SK-N-SH treated with all-trans-retinoic acid at 6 μM for 48 hours (cell line): ENCODE results near the gene DNAJC5G.

Experiments used
- ATAC-seq: fragments of 200-7000 bp; cut with Tn5 transposase; 3 replicates; pipeline ENCODE4 v1.9.1; 2020; ENCODE audit warnings: mild to moderate bottlenecking, moderate library complexity
- BACH2 ChIP-seq: fragments of 250-450 bp; sonication (Bioruptor Pico); IDR thresholded peaks from 2 replicates; pipeline ENCODE4 v1.9.0; 2021; ENCODE audit warnings: mild to moderate bottlenecking, borderline replicate concordance
- ESRRG ChIP-seq: fragments of 250-450 bp; sonication (Bioruptor Pico); IDR thresholded peaks from 2 replicates; pipeline ENCODE4 v1.6.1; 2021; ENCODE audit warnings: mild to moderate bottlenecking
- GLIS3 ChIP-seq: fragments of 250-450 bp; sonication (Bioruptor Pico); IDR thresholded peaks from 2 replicates; pipeline ENCODE4 v1.5.0; 2020; ENCODE audit warnings: mild to moderate bottlenecking, moderate library complexity
- ISL1 ChIP-seq: fragments of 250-450 bp; sonication (Bioruptor Pico); IDR thresholded peaks from 2 replicates; pipeline ENCODE4 v2.1.2; 2022; ENCODE audit warnings: mild to moderate bottlenecking, moderate library complexity
- OSR1 ChIP-seq: fragments of 250-450 bp; sonication (Bioruptor Pico); IDR thresholded peaks from 2 replicates; pipeline ENCODE4 v1.8.0; 2022; ENCODE audit warnings: moderate library complexity, mild to moderate bottlenecking, inconsistent platforms
- PPARA ChIP-seq: fragments of 250-450 bp; sonication (Bioruptor Pico); IDR thresholded peaks from 2 replicates; pipeline ENCODE4 v1.5.0; 2020; ENCODE audit warnings: mild to moderate bottlenecking, borderline replicate concordance
- RARB ChIP-seq: fragments of 250-450 bp; sonication (Bioruptor Pico); IDR thresholded peaks from 2 replicates; pipeline ENCODE4 v1.8.0; 2021; ENCODE audit warnings: mild to moderate bottlenecking, moderate library complexity
- SNAI2 ChIP-seq: fragments of 250-450 bp; sonication (Bioruptor Pico); IDR thresholded peaks from 2 replicates; pipeline ENCODE4 v1.5.0; 2020; ENCODE audit warnings: mild to moderate bottlenecking, moderate library complexity
- TCF4 ChIP-seq: fragments of 250-450 bp; sonication (Bioruptor Pico); IDR thresholded peaks from 2 replicates; pipeline ENCODE4 v1.8.0; 2021; ENCODE audit warnings: mild to moderate bottlenecking, moderate library complexity, borderline replicate concordance
- TOX ChIP-seq: fragments of 250-450 bp; sonication (Bioruptor Pico); IDR thresholded peaks from 2 replicates; pipeline ENCODE4 v1.8.0; 2021; ENCODE audit warnings: mild to moderate bottlenecking, moderate library complexity, borderline replicate concordance
- ZC3H10 ChIP-seq: fragments of 250-450 bp; sonication (Bioruptor Pico); IDR thresholded peaks from 2 replicates; pipeline ENCODE4 v1.5.1; 2021; ENCODE audit warnings: mild to moderate bottlenecking, moderate library complexity
- ZFP3 ChIP-seq: fragments of 250-450 bp; sonication (Bioruptor Pico); IDR thresholded peaks from 2 replicates; pipeline ENCODE4 v1.5.0; 2020; ENCODE audit warnings: mild to moderate bottlenecking, moderate library complexity
- ZFP30 ChIP-seq: fragments of 450-650 bp; formaldehyde crosslinking; IDR thresholded peaks from 2 replicates; pipeline ENCODE4 v1.5.0; 2022; ENCODE audit warnings: mild to moderate bottlenecking, moderate library complexity
- ZNF8 ChIP-seq: fragments of 450-650 bp; formaldehyde crosslinking; IDR thresholded peaks from 2 replicates; pipeline ENCODE4 v1.5.0; 2020; ENCODE audit warnings: mild to moderate bottlenecking, moderate library complexity
- TF ChIP-seq, protein P1 (sequence below): fragments of 250-450 bp; sonication (Bioruptor Pico); IDR thresholded peaks from 2 replicates; pipeline ENCODE4 v1.8.0; 2021; ENCODE audit warnings: low read depth, mild to moderate bottlenecking, moderate library complexity, borderline replicate concordance
- TF ChIP-seq, protein P2 (sequence below): fragments of 250-450 bp; sonication (Bioruptor Pico); IDR thresholded peaks from 2 replicates; pipeline ENCODE4 v1.8.0; 2020; ENCODE audit warnings: mild to moderate bottlenecking, moderate library complexity, borderline replicate concordance
- TF ChIP-seq, protein P3 (sequence below): fragments of 250-450 bp; sonication (Bioruptor Pico); IDR thresholded peaks from 2 replicates; pipeline ENCODE4 v1.5.1; 2020; ENCODE audit warnings: low read depth, mild to moderate bottlenecking, moderate library complexity
- TF ChIP-seq, protein P4 (sequence below): fragments of 250-450 bp; sonication (Bioruptor Pico); IDR thresholded peaks from 2 replicates; pipeline ENCODE4 v1.5.1; 2021; ENCODE audit warnings: mild to moderate bottlenecking, moderate library complexity
- TF ChIP-seq, protein P5 (sequence below): fragments of 250-450 bp; sonication (Bioruptor Pico); IDR thresholded peaks from 2 replicates; pipeline ENCODE4 v1.5.0; 2020; ENCODE audit warnings: mild to moderate bottlenecking, moderate library complexity

DNAJC5G gene

DNA sequence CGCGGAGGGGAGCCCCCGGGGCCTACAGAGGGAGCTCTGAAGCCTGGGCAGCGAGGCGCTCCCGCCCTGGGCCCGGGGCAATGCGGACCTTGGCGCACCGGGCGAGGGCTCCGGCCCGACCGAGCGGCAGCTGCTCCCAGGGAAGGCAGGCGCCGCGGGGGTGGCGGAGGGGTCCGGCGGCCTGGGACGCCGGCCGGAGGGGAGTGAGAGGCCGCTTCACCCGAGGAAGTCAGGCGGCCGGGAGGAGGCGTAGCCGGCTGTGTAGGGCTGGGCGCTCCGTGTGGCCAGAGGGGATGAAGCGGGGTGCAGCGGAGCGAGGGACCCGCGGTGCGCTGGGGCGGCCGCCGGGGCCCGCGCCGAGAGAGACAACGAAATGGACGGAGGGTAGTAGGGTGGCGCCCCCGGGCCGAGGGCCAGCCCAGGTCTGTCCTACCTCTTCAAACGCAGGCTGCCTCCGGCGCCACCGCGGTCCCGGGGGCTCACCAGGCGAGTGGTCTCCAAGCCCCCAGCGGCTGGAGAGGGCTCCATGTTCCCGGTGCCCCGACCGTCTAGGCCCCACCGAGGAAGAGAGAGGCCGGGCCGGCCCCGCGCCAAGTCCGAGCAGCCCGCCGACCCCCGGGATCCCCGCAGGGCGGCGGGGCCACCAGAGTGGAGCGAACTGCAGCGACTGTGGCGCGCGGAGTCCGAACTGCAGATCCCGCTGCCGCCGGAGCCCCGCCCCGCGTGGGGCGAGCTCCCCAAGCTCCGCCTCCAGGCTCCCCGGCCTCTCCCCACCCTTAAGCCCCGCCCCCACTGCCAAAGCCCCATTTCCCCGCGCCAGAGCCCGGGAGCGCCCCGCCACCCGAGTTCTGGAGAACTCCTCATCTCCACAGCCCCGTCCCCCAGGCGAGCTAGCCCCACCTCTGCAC lies 12.6 kb upstream of the DNAJC5G start, which contains the start of gene SLC30A3:
TSS of gene SLC30A3 (minus strand) at position 669 of the 908 bp plus-strand sequence. CDS start at position 528, 141 bp downstream.
- TF ChIP-seq TCF4 (CRISPR knock-in tag) = no peak
- no peak for TF ChIP-seq ZFP30 (CRISPR knock-in tag)
- TF ChIP-seq, protein P1, sequence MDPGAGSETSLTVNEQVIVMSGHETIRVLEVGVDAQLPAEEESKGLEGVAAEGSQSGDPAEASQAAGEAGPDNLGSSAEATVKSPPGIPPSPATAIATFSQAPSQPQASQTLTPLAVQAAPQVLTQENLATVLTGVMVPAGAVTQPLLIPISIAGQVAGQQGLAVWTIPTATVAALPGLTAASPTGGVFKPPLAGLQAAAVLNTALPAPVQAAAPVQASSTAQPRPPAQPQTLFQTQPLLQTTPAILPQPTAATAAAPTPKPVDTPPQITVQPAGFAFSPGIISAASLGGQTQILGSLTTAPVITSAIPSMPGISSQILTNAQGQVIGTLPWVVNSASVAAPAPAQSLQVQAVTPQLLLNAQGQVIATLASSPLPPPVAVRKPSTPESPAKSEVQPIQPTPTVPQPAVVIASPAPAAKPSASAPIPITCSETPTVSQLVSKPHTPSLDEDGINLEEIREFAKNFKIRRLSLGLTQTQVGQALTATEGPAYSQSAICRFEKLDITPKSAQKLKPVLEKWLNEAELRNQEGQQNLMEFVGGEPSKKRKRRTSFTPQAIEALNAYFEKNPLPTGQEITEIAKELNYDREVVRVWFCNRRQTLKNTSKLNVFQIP (CRISPR knock-in tag) = no peak
- no peak for TF ChIP-seq TOX (CRISPR knock-in tag)
- TF ChIP-seq, protein P2, sequence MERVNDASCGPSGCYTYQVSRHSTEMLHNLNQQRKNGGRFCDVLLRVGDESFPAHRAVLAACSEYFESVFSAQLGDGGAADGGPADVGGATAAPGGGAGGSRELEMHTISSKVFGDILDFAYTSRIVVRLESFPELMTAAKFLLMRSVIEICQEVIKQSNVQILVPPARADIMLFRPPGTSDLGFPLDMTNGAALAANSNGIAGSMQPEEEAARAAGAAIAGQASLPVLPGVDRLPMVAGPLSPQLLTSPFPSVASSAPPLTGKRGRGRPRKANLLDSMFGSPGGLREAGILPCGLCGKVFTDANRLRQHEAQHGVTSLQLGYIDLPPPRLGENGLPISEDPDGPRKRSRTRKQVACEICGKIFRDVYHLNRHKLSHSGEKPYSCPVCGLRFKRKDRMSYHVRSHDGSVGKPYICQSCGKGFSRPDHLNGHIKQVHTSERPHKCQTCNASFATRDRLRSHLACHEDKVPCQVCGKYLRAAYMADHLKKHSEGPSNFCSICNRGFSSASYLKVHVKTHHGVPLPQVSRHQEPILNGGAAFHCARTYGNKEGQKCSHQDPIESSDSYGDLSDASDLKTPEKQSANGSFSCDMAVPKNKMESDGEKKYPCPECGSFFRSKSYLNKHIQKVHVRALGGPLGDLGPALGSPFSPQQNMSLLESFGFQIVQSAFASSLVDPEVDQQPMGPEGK (CRISPR knock-in tag) = no peak
- no peak for TF ChIP-seq PPARA (CRISPR knock-in tag)
- TF ChIP-seq SNAI2 (CRISPR knock-in tag) = no peak
- TF ChIP-seq ZC3H10 = no peak
- no peak for TF ChIP-seq OSR1 (CRISPR knock-in tag)
- no peak for TF ChIP-seq ISL1 (CRISPR knock-in tag)
- TF ChIP-seq, protein P3, sequence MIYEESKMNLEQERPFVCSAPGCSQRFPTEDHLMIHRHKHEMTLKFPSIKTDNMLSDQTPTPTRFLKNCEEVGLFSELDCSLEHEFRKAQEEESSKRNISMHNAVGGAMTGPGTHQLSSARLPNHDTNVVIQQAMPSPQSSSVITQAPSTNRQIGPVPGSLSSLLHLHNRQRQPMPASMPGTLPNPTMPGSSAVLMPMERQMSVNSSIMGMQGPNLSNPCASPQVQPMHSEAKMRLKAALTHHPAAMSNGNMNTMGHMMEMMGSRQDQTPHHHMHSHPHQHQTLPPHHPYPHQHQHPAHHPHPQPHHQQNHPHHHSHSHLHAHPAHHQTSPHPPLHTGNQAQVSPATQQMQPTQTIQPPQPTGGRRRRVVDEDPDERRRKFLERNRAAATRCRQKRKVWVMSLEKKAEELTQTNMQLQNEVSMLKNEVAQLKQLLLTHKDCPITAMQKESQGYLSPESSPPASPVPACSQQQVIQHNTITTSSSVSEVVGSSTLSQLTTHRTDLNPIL (CRISPR knock-in tag) = no peak
- TF ChIP-seq ZNF8 (CRISPR knock-in tag) = no peak
- TF ChIP-seq, protein P4, sequence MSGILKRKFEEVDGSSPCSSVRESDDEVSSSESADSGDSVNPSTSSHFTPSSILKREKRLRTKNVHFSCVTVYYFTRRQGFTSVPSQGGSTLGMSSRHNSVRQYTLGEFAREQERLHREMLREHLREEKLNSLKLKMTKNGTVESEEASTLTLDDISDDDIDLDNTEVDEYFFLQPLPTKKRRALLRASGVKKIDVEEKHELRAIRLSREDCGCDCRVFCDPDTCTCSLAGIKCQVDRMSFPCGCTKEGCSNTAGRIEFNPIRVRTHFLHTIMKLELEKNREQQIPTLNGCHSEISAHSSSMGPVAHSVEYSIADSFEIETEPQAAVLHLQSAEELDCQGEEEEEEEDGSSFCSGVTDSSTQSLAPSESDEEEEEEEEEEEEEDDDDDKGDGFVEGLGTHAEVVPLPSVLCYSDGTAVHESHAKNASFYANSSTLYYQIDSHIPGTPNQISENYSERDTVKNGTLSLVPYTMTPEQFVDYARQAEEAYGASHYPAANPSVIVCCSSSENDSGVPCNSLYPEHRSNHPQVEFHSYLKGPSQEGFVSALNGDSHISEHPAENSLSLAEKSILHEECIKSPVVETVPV (CRISPR knock-in tag) = no peak
- no peak for TF ChIP-seq ESRRG (CRISPR knock-in tag)
- no peak for TF ChIP-seq GLIS3 (CRISPR knock-in tag)
- TF ChIP-seq, all 23 proteins: peak for 0

DNA sequence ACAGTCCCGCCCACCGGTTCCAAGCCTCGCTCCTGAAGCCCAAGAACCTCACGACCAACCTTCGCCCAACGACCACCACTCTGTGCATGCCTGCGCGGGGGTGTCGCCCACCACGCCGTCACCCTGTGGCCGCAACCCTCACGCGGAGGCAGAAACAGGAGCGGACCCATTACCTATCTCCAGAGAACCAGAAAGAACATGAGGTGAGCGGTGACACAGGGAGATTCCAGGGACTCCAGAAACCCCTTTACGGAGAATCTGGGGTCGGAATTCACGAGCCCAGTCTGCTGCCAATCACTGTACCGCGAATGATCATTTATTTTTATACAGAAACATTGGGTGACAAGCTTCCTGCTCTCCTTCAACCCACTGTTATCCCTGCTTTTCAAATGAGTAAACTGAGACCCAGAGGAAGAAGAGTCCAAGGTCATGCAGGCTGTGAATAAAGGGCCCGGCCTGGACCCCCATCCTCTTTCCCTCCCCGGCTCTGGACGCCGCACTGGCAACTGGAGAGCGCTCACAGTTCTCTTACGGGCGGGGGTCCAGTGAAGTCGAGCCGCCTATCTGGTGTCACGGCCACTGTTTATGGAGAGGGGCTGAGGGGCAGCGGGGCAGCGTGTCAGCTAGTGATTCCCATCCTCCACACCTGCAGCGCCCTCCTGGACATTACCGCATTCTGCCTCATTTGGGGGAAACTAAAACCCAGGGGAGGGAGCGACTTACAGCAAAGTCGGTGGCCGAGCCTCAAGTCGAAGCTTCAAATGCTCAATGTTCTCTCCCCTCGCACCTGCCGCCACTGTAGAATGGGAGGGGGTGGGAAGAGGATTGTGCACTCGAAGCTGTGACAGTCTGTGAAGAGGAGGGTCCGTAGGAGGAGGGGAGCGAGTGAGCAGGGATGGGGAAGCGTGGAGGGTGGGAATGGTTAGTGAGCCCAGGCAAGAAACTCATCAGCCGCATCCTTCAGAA lies 11.7 kb upstream of the DNAJC5G start:
- ATAC-seq = no peak
- TF ChIP-seq ZFP3 (CRISPR knock-in tag) (no peak), ESRRG (CRISPR knock-in tag) (no peak), PPARA (CRISPR knock-in tag) (no peak), TCF4 (CRISPR knock-in tag) (no peak), ZNF8 (CRISPR knock-in tag) (no peak), RARB (CRISPR knock-in tag) (no peak), GLIS3 (CRISPR knock-in tag) (no peak), BACH2 (CRISPR knock-in tag) (no peak), ZFP30 (CRISPR knock-in tag) (no peak)
- TF ChIP-seq, protein P5, sequence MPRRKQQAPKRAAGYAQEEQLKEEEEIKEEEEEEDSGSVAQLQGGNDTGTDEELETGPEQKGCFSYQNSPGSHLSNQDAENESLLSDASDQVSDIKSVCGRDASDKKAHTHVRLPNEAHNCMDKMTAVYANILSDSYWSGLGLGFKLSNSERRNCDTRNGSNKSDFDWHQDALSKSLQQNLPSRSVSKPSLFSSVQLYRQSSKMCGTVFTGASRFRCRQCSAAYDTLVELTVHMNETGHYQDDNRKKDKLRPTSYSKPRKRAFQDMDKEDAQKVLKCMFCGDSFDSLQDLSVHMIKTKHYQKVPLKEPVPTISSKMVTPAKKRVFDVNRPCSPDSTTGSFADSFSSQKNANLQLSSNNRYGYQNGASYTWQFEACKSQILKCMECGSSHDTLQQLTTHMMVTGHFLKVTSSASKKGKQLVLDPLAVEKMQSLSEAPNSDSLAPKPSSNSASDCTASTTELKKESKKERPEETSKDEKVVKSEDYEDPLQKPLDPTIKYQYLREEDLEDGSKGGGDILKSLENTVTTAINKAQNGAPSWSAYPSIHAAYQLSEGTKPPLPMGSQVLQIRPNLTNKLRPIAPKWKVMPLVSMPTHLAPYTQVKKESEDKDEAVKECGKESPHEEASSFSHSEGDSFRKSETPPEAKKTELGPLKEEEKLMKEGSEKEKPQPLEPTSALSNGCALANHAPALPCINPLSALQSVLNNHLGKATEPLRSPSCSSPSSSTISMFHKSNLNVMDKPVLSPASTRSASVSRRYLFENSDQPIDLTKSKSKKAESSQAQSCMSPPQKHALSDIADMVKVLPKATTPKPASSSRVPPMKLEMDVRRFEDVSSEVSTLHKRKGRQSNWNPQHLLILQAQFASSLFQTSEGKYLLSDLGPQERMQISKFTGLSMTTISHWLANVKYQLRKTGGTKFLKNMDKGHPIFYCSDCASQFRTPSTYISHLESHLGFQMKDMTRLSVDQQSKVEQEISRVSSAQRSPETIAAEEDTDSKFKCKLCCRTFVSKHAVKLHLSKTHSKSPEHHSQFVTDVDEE (CRISPR knock-in tag) = no peak
- TF ChIP-seq, protein P4 (CRISPR knock-in tag) = no peak
- TF ChIP-seq, protein P1 (CRISPR knock-in tag) = no peak

More for the DNA sequence above, 12.6 kb upstream of the DNAJC5G start, which contains the start of gene SLC30A3:
- ATAC-seq = peak; percentile 71
